Fibroblast of upper back skin (primary cell): Measurements from ENCODE around the gene SRGAP2C.
"Not testable (repeated sequence)": the region's sequence is repeated elsewhere in the genome, so short reads cannot be mapped to it uniquely, and the experiment has no call there.

Source experiments
- DNase-seq: peaks from one replicate; pipeline ENCODE4 v3.0.0-alpha.2; 2013

The SRGAP2C gene

GRCh38 chr1:121385563-121386288 lies 201.0 kb downstream of the SRGAP2C start:
- DNase-seq, result not testable (repeated sequence)

- DNase-seq, result not testable (repeated sequence)
Measured at GRCh38 chr1:121386319-121386948, 201.7 kb downstream of the SRGAP2C start.

GRCh38 chr1:121389895-121390560 lies 205.3 kb downstream of the SRGAP2C start:
- DNase-seq, result not testable (repeated sequence)

- DNase-seq, result not testable (repeated sequence)
Measured at GRCh38 chr1:121392130-121392529, 207.4 kb downstream of the SRGAP2C start.

- DNase-seq, result peak; percentile 36
Measured at GRCh38 chr1:121395718-121396201, 211.0 kb downstream of the SRGAP2C start.

GRCh38 chr1:121396335-121397081 lies 211.7 kb downstream of the SRGAP2C start:
- not testable (repeated sequence) for DNase-seq

- not testable (repeated sequence) for DNase-seq
Measured at GRCh38 chr1:121397101-121397500, 212.3 kb downstream of the SRGAP2C start.

- not testable (repeated sequence) for DNase-seq
Measured at GRCh38 chr1:121399193-121399592, 214.4 kb downstream of the SRGAP2C start.

- not testable (repeated sequence) for DNase-seq
Measured at GRCh38 chr1:121400108-121400507, 215.3 kb downstream of the SRGAP2C start.

- DNase-seq, result not testable (repeated sequence)
Measured at GRCh38 chr1:121400541-121401310, 216.0 kb downstream of the SRGAP2C start.

GRCh38 chr1:121401375-121401955 lies 216.7 kb downstream of the SRGAP2C start:
- not testable (repeated sequence) for DNase-seq

GRCh38 chr1:121403254-121403653 lies 218.5 kb downstream of the SRGAP2C start:
- not testable (repeated sequence) for DNase-seq

- DNase-seq, result no peak
Measured at GRCh38 chr1:121408354-121408753, 223.6 kb downstream of the SRGAP2C start.

GRCh38 chr1:121413821-121414220 lies 229.0 kb downstream of the SRGAP2C start:
- no peak for DNase-seq

GRCh38 chr1:121414905-121415304 lies 230.1 kb downstream of the SRGAP2C start:
- no peak for DNase-seq

GRCh38 chr1:121417325-121417923 lies 232.6 kb downstream of the SRGAP2C start:
- DNase-seq, result no peak

GRCh38 chr1:121418369-121419049 lies 233.7 kb downstream of the SRGAP2C start:
- no peak for DNase-seq

GRCh38 chr1:121419050-121419615 lies 234.4 kb downstream of the SRGAP2C start:
- DNase-seq, result not testable (repeated sequence)

- not testable (repeated sequence) for DNase-seq
Measured at GRCh38 chr1:121421490-121421889, 236.7 kb downstream of the SRGAP2C start.

GRCh38 chr1:121423956-121424355 lies 239.2 kb downstream of the SRGAP2C start:
- not testable (repeated sequence) for DNase-seq
